SK-MEL-5 (cell line): ENCODE results near the gene GMDS. TPM values are rescaled to one million over a fixed set of nuclear protein-coding genes. Genes with fewer than 3 reads are reported as not detected.

ENCODE experiments used
- DNase-seq: peaks from one replicate; pipeline ENCODE4 v3.0.0-alpha.2; 2016; ENCODE audit warnings: low read depth, low spot score
- in situ Hi-C: cut with HindIII; loops from 2 replicates; pipeline ENCODE4 v1.10.0; 2016; ENCODE audit warnings: low sequenced_read_pairs, high pct_unique_total_duplicates, low pct_unique_long_range_greater_than_20kb
- total RNA-seq: library from RNA; depleted of rRNA; stranded (reverse); fragments of >200 nt; shearing (Covaris generic); gene quantifications from 2 replicates; pipeline ENCODE4 v1.2.3, GENCODE V29; 2014

GMDS gene
- total RNA-seq, 1 experiment from 2014 or later = 23.6 TPM

DNA sequence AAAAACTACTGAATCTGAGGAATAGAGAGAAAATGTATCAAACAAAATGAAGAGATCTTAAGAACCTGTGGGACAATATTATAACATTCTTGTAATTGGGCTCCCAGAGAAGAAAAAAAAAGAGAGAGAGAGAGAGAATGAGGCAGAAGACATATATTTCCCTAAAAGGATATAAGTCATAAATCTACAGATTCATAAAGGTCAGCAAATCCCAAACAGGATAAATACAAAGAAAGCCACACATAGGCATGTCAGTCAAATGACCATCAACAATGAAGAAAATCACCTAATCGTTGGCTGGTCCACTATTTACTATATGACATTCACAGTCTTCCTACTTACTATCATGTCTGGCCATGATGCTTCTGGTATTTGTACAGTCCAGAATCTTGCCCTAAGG, 190.3 kb downstream of the GMDS start:
- DNase-seq = no peak
- in situ Hi-C loops = no loop called here

DNA sequence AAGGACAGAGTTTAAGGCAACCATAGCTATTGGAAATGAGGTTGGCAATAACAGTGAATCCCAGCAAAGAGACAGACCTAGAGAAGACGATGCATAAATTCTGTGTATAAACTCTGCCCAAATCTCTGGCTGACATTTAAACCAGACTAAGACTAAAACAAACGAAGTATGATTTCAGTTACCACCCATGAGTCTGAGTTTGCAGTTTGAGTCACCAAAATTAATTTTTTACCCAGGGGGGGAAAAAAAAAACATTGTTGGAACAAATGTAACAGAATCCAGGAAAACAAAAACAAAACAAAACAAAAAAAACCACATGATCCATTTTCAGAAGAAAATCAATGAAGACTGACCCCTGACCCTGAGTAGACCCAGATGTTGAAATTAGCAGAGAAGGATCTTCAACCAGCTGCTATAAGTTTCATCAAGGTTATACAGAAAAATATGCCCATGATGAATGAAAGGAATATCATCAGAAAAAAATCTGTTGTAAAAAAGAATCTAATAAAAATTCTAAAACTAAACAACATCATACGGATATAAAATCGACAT, 190.8 kb downstream of the GMDS start:
- no peak for DNase-seq
- in situ Hi-C loops = no loop called here

DNA sequence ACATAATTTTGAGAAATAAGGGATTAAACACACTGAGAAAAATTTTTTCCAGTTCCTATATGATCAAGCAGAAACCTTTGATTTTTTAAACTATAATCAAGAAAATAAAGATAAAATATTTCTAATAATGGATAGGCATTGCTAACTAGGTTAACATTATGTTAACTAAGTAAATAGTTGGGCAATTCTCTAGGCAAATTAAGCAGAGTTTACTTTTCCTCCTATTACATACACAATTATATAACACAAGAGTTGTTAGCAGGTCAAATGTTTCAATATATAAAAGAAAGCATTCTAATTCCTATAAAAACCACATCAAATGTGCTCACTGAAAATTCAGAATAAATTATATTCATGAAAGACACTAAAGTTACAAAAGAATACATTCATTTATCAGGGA, 191.7 kb downstream of the GMDS start:
- in situ Hi-C loops = no loop called here
- DNase-seq = no peak

DNA sequence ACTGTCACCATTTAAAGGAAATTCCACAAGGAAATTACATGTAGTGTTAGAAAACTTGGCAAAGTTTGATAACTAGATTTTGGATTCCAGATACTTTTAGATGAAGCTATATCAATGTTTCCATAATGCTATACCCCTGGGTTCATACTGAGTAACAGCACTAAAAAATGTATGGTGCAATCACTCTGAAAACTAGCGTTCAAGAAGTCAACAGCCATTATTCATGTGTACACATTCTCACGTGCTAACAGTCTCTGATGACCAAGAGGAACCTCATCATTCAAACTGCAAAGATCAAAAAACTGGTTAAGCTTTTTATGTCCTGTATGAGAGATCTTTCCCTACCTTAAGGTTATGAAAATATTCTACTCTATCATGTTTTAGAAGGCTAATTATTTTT, 197.6 kb downstream of the GMDS start:
- no peak for DNase-seq
- in situ Hi-C loops = no loop called here

DNA sequence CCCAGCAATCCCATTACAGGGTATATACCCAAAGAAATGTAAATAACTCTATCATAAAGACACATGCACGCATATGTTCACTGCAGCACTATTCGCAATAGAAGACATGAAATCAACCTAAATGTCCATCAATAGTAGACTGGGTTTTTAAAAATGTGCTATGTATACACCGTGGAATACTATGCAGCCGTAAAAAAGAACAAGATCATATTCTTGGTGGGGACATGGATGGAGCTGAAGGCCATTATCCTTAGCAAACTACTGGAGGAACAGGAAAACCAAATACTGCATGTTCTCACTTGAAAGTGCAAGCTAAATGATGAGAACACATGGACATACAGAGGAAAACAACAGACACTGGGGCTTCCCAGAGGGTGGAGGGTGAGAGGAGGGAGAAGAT, 201.2 kb downstream of the GMDS start:
- DNase-seq = no peak
- in situ Hi-C loops = no loop called here

DNA sequence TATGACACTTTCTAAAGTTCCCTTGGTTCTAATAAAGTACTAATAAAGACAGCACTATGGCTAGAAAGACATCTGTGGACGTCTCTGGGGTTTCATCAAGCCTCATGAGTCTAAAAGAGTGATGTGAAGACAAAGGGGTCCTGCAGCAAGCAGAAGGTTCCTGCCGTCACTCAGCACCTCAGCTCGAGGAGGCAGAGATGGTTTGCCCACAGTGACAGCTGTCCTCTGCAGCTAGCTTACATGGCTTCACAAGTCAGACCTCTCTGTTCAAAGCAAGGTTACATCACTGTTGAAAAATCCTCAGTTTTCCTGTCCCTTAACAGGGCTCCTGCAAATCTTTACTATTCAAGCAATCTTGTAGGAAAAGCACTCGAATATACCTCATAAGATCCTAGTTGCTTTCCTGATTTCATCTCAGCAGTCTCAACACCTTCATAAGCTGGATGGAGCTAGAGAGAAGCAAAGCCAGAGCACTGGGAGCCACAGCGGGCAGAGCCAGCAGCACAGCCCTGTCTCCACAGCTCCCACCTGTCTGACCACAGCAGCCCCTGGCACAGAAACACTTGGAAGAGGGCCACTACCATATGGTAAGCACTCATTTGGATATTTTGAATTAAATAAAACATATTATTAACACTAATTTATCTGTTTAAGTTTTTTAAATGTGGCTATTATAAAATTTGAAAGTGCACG, 202.3 kb downstream of the GMDS start:
- no peak for DNase-seq
- in situ Hi-C loops = no loop called here

DNA sequence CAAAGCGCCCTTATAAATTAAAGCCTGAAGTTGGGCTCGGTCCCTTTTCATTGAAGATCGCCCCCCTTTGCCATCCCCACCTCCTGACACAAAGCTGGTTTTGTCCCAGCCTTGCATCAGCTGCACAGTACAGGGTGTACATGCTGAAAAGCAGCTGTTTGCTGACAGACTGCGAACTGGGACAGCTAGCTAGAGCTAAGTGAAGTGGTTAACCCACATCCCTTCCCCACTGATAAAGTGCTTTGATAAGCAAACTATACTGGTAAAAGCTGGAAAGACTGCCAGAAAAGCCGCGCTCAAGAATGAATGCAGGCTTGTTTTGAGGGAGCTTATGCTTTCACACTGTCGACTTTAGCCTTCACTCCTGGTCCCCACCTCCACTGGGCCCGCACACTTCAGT, 207.3 kb downstream of the GMDS start:
- DNase-seq = peak; percentile 60
- in situ Hi-C loops = no loop called here

DNA sequence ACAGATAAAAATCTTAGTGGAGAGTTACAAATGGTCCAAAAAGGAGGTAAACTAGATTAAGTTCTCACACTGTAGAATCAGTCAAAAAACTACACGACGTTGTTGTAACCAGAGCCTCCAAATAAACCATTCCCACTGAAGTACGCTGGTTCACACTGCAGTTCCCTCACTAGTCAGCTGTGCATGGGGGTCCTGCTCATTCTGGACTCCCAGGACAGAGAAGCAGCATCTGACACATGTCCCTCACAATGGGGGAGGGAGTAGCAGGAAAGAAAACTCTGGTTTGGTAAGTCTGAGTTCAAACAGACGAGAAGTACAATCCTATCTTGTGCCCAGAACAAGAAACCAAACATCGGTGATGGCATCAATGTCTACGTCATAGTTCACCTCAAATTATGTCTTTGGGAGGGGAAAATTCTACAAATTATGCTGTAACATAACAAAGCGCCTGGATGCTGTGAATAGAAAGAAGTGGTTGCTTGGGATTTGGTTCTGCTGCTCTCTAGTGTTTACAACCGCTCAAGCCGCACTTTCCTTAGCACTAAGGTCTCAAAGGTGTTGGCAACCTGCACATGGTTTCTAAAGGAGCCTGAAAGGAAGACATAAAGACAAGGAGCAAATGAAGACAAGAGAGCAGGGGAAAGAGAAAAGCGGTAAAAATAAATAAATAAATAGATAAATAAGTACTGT, 208.0 kb downstream of the GMDS start:
- peak; percentile 52 for DNase-seq
- in situ Hi-C loops = no loop called here

DNA sequence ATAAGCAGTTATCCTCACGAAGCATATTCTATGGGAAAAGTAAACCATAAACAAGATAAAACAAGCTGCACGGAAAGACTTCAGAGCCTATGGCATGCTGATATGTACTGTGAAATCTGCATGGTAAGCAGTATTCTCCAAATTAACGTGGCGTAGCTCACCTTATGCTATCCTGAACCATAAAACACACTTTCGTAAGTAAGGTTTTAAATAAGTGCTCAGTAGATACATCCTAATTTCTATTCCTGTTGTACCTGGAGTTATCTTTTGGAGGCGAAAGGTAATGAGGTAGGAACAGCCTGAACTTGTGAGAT, 208.7 kb downstream of the GMDS start:
- no peak for DNase-seq
- in situ Hi-C loops = no loop called here

DNA sequence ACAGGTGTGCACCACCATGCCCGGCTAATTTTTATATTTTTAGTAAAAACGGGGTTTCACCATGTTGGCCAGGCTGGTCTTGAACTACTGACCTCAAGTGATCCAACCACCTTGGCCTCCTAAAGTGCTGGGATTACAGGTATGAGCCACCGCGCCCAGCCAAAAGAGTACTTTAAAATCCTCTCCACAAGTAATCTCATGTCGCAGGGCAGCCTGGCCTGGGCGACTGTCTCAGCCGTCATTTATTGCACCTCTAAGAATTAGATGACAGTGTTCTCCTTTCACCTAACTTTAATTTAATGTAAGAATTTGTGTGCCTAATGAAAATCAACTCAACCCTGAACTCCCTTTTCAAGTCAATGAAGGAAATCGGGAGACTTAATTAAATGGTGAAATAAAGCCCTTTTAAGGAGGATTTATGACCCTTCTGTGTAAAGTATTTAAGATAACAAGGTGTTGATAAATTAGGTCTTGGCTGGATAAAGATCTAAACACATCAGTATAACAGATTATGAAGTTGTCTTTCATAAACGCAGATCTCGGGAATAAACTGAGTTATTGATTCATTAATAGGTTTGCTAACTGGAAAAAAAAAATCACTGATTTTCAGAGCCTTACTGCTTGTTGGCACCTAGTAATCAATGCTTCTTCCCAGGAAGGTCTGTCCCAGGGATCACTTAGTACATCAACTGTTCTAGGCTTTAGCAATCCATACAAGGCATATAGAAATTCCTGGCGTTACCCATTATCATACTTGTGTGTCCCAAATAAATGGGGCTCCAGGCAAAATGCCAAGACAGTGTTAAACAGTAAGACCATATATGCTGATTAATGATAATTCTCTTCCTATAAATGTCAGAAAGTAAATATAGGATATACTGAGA, 209.3 kb downstream of the GMDS start:
- no peak for DNase-seq
- in situ Hi-C loops = no loop called here

DNA sequence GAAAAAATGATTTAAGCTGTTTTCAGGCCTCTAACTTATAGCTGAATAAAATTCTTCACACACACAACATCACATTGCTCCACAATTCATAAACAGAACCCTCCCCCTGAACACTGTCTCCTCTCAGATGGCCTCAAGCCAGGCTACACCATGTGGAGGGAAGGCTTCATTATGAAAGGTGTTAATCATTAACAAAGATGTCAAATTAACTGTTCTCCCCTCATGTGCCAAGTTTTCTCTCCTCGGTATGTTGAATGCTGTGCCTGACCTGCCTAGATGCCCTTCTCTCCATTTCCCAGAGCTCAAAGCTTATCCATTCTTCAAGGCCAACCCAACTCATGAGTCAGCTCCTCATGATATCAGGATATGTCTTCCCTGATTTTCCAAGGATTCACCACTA, 210.4 kb downstream of the GMDS start:
- in situ Hi-C loops = no loop called here

DNA sequence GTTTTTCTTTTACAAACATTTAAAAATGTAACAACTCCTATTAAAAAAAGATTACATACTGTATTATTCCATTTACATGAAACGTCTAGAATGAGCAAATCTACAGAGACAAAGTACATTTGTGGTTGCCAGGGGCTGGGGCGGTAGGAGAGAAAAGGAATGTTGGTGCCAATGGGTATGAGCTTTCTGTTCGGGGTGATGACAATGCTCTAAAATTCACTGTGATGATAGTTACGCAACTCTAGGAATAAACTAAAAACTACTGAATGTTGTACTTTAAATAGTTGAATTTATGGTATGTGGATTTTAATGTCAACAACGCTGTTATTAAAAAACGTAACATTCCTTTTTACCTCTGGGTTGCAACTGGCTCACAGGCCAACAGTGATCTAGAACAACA, 211.1 kb downstream of the GMDS start:
- in situ Hi-C loops = no loop called here
- no peak for DNase-seq

More for the DNA sequence above, 210.4 kb downstream of the GMDS start:
- DNase-seq = no peak

DNA sequence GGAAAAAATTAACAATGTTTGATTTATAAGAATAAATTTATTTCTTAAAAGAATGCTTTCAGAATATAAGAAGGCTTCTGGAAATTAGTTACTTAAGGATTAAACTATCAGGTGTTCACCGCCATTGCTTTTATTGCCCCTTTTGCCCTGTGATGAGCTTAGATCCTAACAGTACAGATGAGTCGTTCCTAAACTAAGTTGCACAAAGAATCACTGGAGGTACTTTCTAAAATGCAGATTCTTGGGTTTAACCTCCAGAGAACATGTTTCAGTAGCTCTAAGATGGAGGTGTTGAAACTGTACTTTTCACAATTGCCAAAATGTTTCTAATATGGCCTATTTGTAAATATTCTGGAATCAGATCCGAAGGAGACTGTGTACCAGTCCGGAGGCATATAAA, 211.9 kb downstream of the GMDS start:
- DNase-seq = no peak
- in situ Hi-C loops = no loop called here

DNA sequence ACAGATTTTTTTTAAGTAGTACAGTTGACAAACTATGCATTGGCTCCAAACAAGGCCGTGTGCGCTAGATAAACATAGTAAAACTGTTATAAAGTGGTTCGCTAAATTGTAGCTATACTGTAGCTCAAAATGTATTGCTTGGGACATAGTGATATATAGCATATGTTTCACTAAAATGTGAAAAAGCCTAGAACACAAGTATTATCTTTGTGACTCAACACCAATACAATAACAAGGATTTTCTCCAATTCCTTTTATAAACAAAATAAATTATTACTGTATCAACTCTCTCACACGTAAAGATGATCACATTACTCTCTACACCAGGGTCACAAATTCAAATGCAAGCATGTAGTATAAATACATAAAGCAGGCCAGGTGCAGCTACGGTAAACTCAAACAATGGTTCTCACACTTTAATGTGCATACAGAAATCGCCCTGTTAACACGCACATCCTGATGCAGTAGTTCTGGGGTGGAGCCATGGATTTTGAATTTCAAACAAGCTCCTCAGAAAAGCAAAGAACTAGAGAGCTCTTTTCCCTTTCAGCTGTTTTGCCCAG, 214.6 kb downstream of the GMDS start:
- in situ Hi-C loops = no loop called here
- no peak for DNase-seq

DNA sequence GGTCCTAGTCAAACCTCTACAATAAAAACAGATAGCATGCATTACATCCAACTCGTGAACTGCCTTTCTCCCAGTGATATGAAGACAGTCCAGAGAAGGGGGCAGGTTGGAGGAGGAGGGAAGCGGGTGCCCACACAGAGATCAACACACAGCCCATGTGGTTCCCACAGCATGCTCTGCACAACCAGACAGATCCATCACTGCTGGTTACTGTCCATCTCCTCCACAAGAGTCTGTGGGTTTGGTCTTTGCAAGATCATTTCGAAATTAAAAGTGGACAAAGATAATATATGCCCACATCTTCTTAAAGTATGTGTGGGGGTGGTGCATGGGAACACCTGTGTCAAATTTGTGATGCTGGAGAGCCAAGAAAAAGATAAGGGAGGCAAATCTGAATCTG, 215.5 kb downstream of the GMDS start:
- no peak for DNase-seq
- in situ Hi-C loops = no loop called here

DNA sequence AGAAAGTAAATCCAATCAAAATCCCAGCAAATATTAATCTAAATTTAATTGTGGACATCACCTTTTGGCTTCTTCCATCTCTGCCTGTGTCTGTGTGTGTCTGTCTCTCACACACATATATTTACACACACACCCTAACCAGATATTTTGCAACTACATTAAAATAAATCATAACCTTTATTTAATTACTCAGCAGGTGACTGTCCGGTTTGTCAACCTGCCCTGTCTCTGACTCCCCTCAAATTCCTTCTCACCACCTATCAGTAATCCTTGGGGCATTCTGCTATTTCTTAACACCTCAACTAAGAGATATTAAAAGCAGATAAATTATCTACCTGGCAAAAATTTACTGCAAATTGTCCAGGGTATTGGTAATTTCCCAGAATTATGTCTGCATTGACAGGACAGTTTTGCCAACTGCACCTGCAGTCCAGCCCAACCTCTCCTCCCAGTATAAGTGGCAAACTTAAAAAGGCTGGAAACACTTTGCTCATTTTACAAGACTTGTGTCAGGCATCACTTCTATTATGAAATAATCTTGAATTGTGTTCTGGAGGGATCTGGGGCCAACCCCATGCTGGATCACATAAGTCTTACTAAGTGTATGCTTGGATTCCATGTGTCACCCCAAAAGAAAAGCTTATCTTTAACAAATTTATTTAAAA, 216.1 kb downstream of the GMDS start:
- DNase-seq = no peak
- in situ Hi-C loops = no loop called here

DNA sequence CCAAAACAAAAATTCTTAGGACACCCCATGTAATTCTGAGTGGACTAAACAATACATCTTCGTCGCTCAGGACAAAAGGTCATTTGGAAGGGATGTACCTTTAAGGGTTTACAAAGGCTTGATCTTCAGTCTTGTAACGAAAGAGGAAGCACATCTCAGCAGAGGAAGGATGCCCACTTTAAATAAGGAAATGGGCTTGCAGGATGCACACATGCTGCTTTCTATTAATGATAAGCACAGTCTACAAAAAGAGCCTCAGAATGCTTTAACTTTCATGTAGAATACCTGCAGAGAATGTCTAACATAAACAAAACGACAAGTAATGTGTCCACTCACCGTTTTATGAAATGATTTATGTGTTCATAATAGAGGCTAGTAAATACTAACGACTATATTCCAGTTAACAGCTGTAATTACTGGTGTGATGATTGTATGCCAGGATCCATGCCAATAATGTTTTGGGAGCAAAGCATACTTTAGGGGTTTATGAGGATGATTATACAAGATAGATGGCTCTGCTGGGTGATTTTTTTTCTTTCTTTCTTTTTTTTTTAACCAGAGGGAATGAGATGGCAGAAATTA, 216.9 kb downstream of the GMDS start:
- DNase-seq = no peak
- in situ Hi-C loops = no loop called here
